ENCODE results near the gene PPP1R1A.

DNA sequence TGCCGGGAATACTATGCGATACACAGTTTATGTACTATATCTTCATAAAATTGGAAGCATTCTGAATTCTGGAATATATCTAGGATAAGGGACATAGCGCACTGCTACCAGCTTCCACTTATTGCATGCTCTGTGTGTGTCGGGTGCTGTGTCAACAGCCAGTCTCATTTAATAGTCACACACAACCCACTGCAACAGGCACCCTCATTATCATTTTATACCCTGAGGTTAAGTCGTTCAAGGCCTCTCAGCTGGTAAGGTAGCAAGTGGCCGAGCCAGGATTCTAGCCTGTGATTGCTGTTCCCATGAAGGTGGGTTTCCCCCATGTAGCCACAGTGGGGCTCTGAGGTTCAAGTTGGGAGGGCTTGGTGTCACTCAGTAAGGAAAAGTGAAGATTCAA is 7.0 kb downstream of the PPP1R1A start:
- no peak for TF ChIP-seq POLR2AphosphoS5 (IDR thresholded peaks at IDR 0.05; ENCODE audit: low read depth, low read length)
- no peak for TF ChIP-seq POLR2A (IDR thresholded peaks at IDR 0.05; ENCODE audit: low read depth, low read length)
- no peak for TF ChIP-seq TAF1 (IDR thresholded peaks at IDR 0.05; ENCODE audit: borderline replicate concordance, low read depth, low read length)
